ENCODE results near the gene CFAP46.

The CFAP46 gene

GRCh38 chr10:132885451-132886210, 56.7 kb downstream of the CFAP46 start:
- no peak for TF ChIP-seq CTCF (IDR thresholded peaks at IDR 0.05; ENCODE audit: low read length, missing control alignments)
- DNase-seq (ENCODE audit: low read depth), result no peak

GRCh38 chr10:132884691-132885271, 57.6 kb downstream of the CFAP46 start:
- no peak for DNase-seq (ENCODE audit: low read depth)
- TF ChIP-seq CTCF (IDR thresholded peaks at IDR 0.05; ENCODE audit: low read length, missing control alignments), result no peak
- H3K4me3 ChIP-seq (replicated peaks; ENCODE audit: low read depth, low read length), result no peak overlapping the region

More at GRCh38 chr10:132885451-132886210, 56.7 kb downstream of the CFAP46 start:
- H3K4me3 ChIP-seq (replicated peaks; ENCODE audit: low read depth, low read length), result no peak overlapping the region

DNA sequence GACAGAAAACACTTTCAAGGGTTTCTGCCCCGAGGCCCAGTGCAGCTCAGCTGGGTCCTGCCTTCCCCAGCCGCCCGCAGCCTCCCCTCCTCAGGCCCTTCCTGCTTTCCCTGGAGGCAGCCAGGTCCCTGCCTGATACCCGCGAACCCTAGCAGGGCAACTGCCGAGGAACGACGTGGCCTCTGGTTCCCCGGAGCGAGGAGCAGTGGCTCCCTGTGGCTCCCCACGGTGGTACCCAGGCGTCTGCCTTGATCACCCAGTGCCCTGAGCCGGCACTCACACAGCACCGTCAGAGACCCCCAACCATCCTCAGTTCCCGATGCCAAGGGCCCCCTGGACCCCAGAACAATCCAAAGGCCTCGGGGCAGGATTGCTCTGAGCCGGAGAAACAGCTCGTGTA, 58.3 kb downstream of the CFAP46 start:
- H3K4me3 ChIP-seq (replicated peaks; ENCODE audit: low read depth, low read length), result no peak overlapping the region
- no peak for DNase-seq (ENCODE audit: low read depth)
- no peak for TF ChIP-seq CTCF (IDR thresholded peaks at IDR 0.05; ENCODE audit: low read length, missing control alignments)

- no peak for DNase-seq (ENCODE audit: low read depth)
- no peak for TF ChIP-seq CTCF (IDR thresholded peaks at IDR 0.05; ENCODE audit: low read length, missing control alignments)
- no peak overlapping the region for H3K4me3 ChIP-seq (replicated peaks; ENCODE audit: low read depth, low read length)
Observed at GRCh38 chr10:132883391-132883881, 58.9 kb downstream of the CFAP46 start.

- no peak for TF ChIP-seq CTCF (IDR thresholded peaks at IDR 0.05; ENCODE audit: low read length, missing control alignments)
- H3K4me3 ChIP-seq (replicated peaks; ENCODE audit: low read depth, low read length), result no peak overlapping the region
- no peak for DNase-seq (ENCODE audit: low read depth)
Observed at GRCh38 chr10:132882069-132882951, 60.1 kb downstream of the CFAP46 start.

- DNase-seq (ENCODE audit: low read depth), result no peak
- TF ChIP-seq CTCF (IDR thresholded peaks at IDR 0.05; ENCODE audit: low read length, missing control alignments), result no peak
- H3K4me3 ChIP-seq (replicated peaks; ENCODE audit: low read depth, low read length), result no peak overlapping the region
Observed at GRCh38 chr10:132881186-132881920, 61.0 kb downstream of the CFAP46 start.

All from fibroblast of pulmonary artery (primary cell).